Activated CD4-positive, alpha-beta T cell treated with anti-CD3 and anti-CD28 coated beads, Interleukin-2, amount 10 ng/mL, durations not matched to agents 7 days and 5 days (primary cell): ENCODE measurements around the gene P3H2. TPM values are rescaled to one million over a fixed set of nuclear protein-coding genes. Genes with fewer than 3 reads are reported as not detected.

Source experiments
- CTCF ChIA-PET: fragments of 350-600 bp; sonication (Branson Sonifier 250); formaldehyde crosslinking; loops from one replicate; lab custom pipeline; 2021; ENCODE audit warnings: antibody characterized with exemption; lab: Charles Lee
- POLR2A ChIA-PET: fragments of 350-600 bp; sonication (Branson Sonifier 250); formaldehyde crosslinking; loops from one replicate; lab custom pipeline; 2021; ENCODE audit warnings: antibody characterized with exemption; lab: Charles Lee
- DNase-seq: peaks from one replicate; pipeline ENCODE4 v3.0.0-alpha.2; 2020
- H3K27ac Mint-ChIP-seq: one replicate; pipeline ENCODE4 v1.8.0; 2021; ENCODE audit warnings: mild to moderate bottlenecking, moderate library complexity, mixed read lengths
- H3K27me3 Mint-ChIP-seq: one replicate; pipeline ENCODE4 v1.8.0; 2021; ENCODE audit warnings: mixed read lengths
- H3K36me3 Mint-ChIP-seq: one replicate; pipeline ENCODE4 v1.8.0; 2021; ENCODE audit warnings: low read depth, mixed read lengths
- H3K4me1 Mint-ChIP-seq: one replicate; pipeline ENCODE4 v1.8.0; 2021; ENCODE audit warnings: mixed read lengths
- H3K4me3 Mint-ChIP-seq: one replicate; pipeline ENCODE4 v1.8.0; 2021; ENCODE audit warnings: mild to moderate bottlenecking, moderate library complexity, mixed read lengths
- H3K9me3 Mint-ChIP-seq: one replicate; pipeline ENCODE4 v1.8.0; 2021; ENCODE audit warnings: mixed read lengths
- total RNA-seq, 2 experiments: library from RNA; stranded (reverse); gene quantifications; one replicate each; pipeline ENCODE4 v1.2.3, GENCODE V29; 2021

Gene P3H2
- total RNA-seq, 2 experiments from 2014 or later: not detected

- Mint-ChIP-seq H3K4me1 (peaks cover 5% of the 10 kb centered on the region), H3K27ac (no peak overlapping the region), H3K9me3 (no peaks in the 10 kb centered on the region), H3K4me3 (peak overlapping the region; percentile 38), H3K36me3 (no peaks in the 10 kb centered on the region), H3K27me3 (peaks cover 63% of the 10 kb centered on the region)
- ChIA-PET POLR2A (no interaction called here), CTCF (no interaction called here)
- DNase-seq: no peak
Observed at GRCh38 chr3:190119461-190120268, 1.0 kb downstream of the P3H2 start.

- Mint-ChIP-seq H3K27ac (no peak overlapping the region), H3K9me3 (peaks cover 1% of the 10 kb centered on the region), H3K4me3 (no peak overlapping the region), H3K4me1 (peaks cover 5% of the 10 kb centered on the region), H3K36me3 (no peaks in the 10 kb centered on the region), H3K27me3 (peaks cover 59% of the 10 kb centered on the region)
- DNase-seq: no peak
- ChIA-PET CTCF (no interaction called here), POLR2A (no interaction called here)
Observed at GRCh38 chr3:190118438-190118837, 2.3 kb downstream of the P3H2 start.

- ChIA-PET POLR2A (no interaction called here), CTCF (no interaction called here)
- H3K36me3 Mint-ChIP-seq: no peaks in the 10 kb centered on the region
- peaks cover 57% of the 10 kb centered on the region for H3K27me3 Mint-ChIP-seq
- no peak overlapping the region for H3K27ac Mint-ChIP-seq
- no peak overlapping the region for H3K4me3 Mint-ChIP-seq
- DNase-seq: no peak
- H3K4me1 Mint-ChIP-seq: peaks cover 5% of the 10 kb centered on the region
- H3K9me3 Mint-ChIP-seq: peaks cover 2% of the 10 kb centered on the region
Observed at GRCh38 chr3:190117981-190118380, 2.7 kb downstream of the P3H2 start.

GRCh38 chr3:190116551-190117067, 4.1 kb downstream of the P3H2 start:
- no peak overlapping the region for H3K27ac Mint-ChIP-seq
- H3K9me3 Mint-ChIP-seq: peaks cover 2% of the 10 kb centered on the region
- peaks cover 5% of the 10 kb centered on the region for H3K4me1 Mint-ChIP-seq
- no peak overlapping the region for H3K4me3 Mint-ChIP-seq
- peaks cover 53% of the 10 kb centered on the region for H3K27me3 Mint-ChIP-seq
- H3K36me3 Mint-ChIP-seq: no peaks in the 10 kb centered on the region
- POLR2A ChIA-PET: no interaction called here
- CTCF ChIA-PET: no interaction called here
- no peak for DNase-seq

GRCh38 chr3:190110826-190111225, 9.9 kb downstream of the P3H2 start:
- POLR2A ChIA-PET: no interaction called here
- CTCF ChIA-PET: no interaction called here
- Mint-ChIP-seq H3K9me3 (peaks cover 2% of the 10 kb centered on the region), H3K27me3 (peaks cover 21% of the 10 kb centered on the region), H3K27ac (no peak overlapping the region), H3K4me1 (no peaks in the 10 kb centered on the region), H3K36me3 (no peaks in the 10 kb centered on the region), H3K4me3 (no peak overlapping the region)
- DNase-seq: no peak

- Mint-ChIP-seq H3K27ac (no peak overlapping the region), H3K4me3 (no peak overlapping the region), H3K27me3 (peaks cover 25% of the 10 kb centered on the region), H3K36me3 (no peaks in the 10 kb centered on the region), H3K9me3 (peaks cover 2% of the 10 kb centered on the region), H3K4me1 (no peaks in the 10 kb centered on the region)
- POLR2A ChIA-PET: no interaction called here
- no peak for DNase-seq
- CTCF ChIA-PET: no interaction called here
Observed at GRCh38 chr3:190109441-190109840, 11.3 kb downstream of the P3H2 start.

GRCh38 chr3:190108804-190109203, 11.9 kb downstream of the P3H2 start:
- DNase-seq: no peak
- Mint-ChIP-seq H3K9me3 (peaks cover 2% of the 10 kb centered on the region), H3K4me3 (no peak overlapping the region), H3K36me3 (no peaks in the 10 kb centered on the region), H3K27ac (no peak overlapping the region), H3K27me3 (peaks cover 28% of the 10 kb centered on the region), H3K4me1 (no peaks in the 10 kb centered on the region)
- ChIA-PET CTCF (no interaction called here), POLR2A (no interaction called here)

- Mint-ChIP-seq H3K4me3 (no peak overlapping the region), H3K36me3 (no peaks in the 10 kb centered on the region), H3K27me3 (peaks cover 35% of the 10 kb centered on the region), H3K27ac (no peak overlapping the region), H3K4me1 (peaks cover 4% of the 10 kb centered on the region), H3K9me3 (no peaks in the 10 kb centered on the region)
- ChIA-PET CTCF (no interaction called here), POLR2A (no interaction called here)
- DNase-seq: no peak
Observed at GRCh38 chr3:190105876-190106275, 14.8 kb downstream of the P3H2 start.

- Mint-ChIP-seq H3K4me3 (peak overlapping the region; percentile 11), H3K9me3 (no peaks in the 10 kb centered on the region), H3K36me3 (no peaks in the 10 kb centered on the region), H3K27ac (no peak overlapping the region), H3K4me1 (peaks cover 4% of the 10 kb centered on the region), H3K27me3 (peaks cover 29% of the 10 kb centered on the region)
- no peak for DNase-seq
- POLR2A ChIA-PET: no interaction called here
- CTCF ChIA-PET: no interaction called here
Observed at GRCh38 chr3:190101320-190102011, 19.2 kb downstream of the P3H2 start.

GRCh38 chr3:190099099-190099498, 21.6 kb downstream of the P3H2 start:
- POLR2A ChIA-PET: no interaction called here
- H3K4me3 Mint-ChIP-seq: no peak overlapping the region

GRCh38 chr3:190097617-190098016, 23.1 kb downstream of the P3H2 start:
- no peaks in the 10 kb centered on the region for H3K9me3 Mint-ChIP-seq
- POLR2A ChIA-PET: no interaction called here
- CTCF ChIA-PET: no interaction called here
- no peaks in the 10 kb centered on the region for H3K36me3 Mint-ChIP-seq
- no peak overlapping the region for H3K4me3 Mint-ChIP-seq
- no peak overlapping the region for H3K27ac Mint-ChIP-seq
- peaks cover 4% of the 10 kb centered on the region for H3K4me1 Mint-ChIP-seq
- peaks cover 18% of the 10 kb centered on the region for H3K27me3 Mint-ChIP-seq
- DNase-seq: no peak

More at GRCh38 chr3:190099099-190099498, 21.6 kb downstream of the P3H2 start:
- peaks cover 4% of the 10 kb centered on the region for H3K4me1 Mint-ChIP-seq
- H3K9me3 Mint-ChIP-seq: no peaks in the 10 kb centered on the region
- H3K36me3 Mint-ChIP-seq: no peaks in the 10 kb centered on the region
- H3K27me3 Mint-ChIP-seq: peaks cover 18% of the 10 kb centered on the region
- DNase-seq: no peak
- H3K27ac Mint-ChIP-seq: no peak overlapping the region
- CTCF ChIA-PET: no interaction called here

- ChIA-PET CTCF (no interaction called here), POLR2A (no interaction called here)
- Mint-ChIP-seq H3K4me3 (no peak overlapping the region), H3K9me3 (no peaks in the 10 kb centered on the region), H3K27ac (no peak overlapping the region), H3K27me3 (peaks cover 12% of the 10 kb centered on the region), H3K36me3 (no peaks in the 10 kb centered on the region), H3K4me1 (peaks cover 4% of the 10 kb centered on the region)
- no peak for DNase-seq
Observed at GRCh38 chr3:190097025-190097424, 23.7 kb downstream of the P3H2 start.

GRCh38 chr3:190096345-190096744, 24.4 kb downstream of the P3H2 start:
- DNase-seq: no peak
- no peaks in the 10 kb centered on the region for H3K36me3 Mint-ChIP-seq
- H3K27ac Mint-ChIP-seq: no peak overlapping the region
- H3K27me3 Mint-ChIP-seq: peaks cover 6% of the 10 kb centered on the region
- ChIA-PET CTCF (no interaction called here), POLR2A (no interaction called here)
- no peak overlapping the region for H3K4me3 Mint-ChIP-seq
- no peaks in the 10 kb centered on the region for H3K9me3 Mint-ChIP-seq
- peaks cover under 1% of the 10 kb centered on the region for H3K4me1 Mint-ChIP-seq
